GM15510 (cell line): ENCODE data around the gene C3orf22.

ENCODE experiments used
- POLR2A ChIP-seq: IDR thresholded peaks from 3 replicates; pipeline ENCODE4 v1.6.1; 2011; ENCODE audit warnings: borderline replicate concordance; ENCODE audit not compliant: insufficient read length; ENCODE audit errors: extremely low read depth

C3orf22 gene

GRCh38 chr3:126540342-126540849, 18.3 kb downstream of the C3orf22 start:
- no peak for TF ChIP-seq POLR2A

- TF ChIP-seq POLR2A: no peak
These were observed 19.0 kb downstream of the C3orf22 start for GRCh38 chr3:126539558-126540250.

DNA sequence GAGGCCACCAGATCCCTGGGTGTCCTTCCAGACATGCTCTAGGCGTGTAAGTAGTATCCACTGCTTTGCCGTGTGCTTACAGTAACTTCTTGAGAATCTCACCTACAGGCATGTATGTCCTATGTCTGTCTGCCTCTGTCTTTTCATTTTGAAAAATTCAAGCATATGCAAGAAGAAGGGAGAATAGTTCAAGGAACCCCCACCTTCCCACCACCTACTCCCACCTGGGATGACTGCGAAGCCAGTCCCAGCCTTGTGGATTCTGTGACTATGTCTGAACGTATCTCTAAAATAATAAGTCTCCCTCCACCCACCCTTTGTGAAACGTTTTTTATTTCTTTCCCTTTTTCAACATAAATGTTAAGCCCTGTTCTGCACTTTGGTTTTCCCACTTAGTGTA, 19.8 kb downstream of the C3orf22 start:
- no peak for TF ChIP-seq POLR2A

GRCh38 chr3:126538316-126538715, 20.4 kb downstream of the C3orf22 start:
- TF ChIP-seq POLR2A: no peak

- no peak for TF ChIP-seq POLR2A
These were observed 20.9 kb downstream of the C3orf22 start for GRCh38 chr3:126537730-126538281.

DNA sequence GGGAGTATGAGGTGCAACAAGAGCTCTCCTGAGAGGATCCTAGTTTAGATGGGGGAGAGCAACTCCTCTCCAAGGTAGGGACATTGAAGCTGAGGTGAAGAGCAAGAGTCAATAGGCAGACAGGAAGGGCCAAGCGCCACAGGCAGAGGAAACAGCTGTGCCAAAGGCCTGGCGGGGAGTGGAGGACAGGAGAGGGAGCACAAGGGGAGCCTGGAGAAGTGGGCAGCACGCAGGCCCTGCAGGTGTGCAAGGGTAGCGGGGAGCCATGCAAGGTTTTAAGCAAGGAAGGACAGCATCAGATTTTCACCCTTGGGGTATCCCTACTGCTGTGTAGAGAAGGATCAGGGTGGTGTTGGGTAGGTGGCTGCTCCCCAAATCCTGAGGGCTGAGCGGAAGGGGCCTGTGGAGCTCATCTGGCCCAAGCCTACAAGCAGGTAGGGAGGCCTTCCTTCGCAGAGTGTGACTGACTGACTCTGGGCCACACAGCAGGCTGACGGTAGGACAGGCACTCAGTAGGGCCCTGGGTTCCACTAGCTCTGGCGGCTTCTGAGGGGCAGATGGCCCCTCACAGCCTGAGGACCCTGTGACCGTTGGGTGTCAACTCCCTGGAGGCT, 21.5 kb downstream of the C3orf22 start:
- TF ChIP-seq POLR2A: no peak

- TF ChIP-seq POLR2A: no peak
These were observed 22.6 kb downstream of the C3orf22 start for GRCh38 chr3:126536126-126536525.

- no peak for TF ChIP-seq POLR2A
These were observed 23.1 kb downstream of the C3orf22 start for GRCh38 chr3:126535636-126536035.

- no peak for TF ChIP-seq POLR2A
These were observed 25.2 kb downstream of the C3orf22 start for GRCh38 chr3:126533506-126533905.

- no peak for TF ChIP-seq POLR2A
These were observed 27.7 kb downstream of the C3orf22 start for GRCh38 chr3:126531051-126531330.

DNA sequence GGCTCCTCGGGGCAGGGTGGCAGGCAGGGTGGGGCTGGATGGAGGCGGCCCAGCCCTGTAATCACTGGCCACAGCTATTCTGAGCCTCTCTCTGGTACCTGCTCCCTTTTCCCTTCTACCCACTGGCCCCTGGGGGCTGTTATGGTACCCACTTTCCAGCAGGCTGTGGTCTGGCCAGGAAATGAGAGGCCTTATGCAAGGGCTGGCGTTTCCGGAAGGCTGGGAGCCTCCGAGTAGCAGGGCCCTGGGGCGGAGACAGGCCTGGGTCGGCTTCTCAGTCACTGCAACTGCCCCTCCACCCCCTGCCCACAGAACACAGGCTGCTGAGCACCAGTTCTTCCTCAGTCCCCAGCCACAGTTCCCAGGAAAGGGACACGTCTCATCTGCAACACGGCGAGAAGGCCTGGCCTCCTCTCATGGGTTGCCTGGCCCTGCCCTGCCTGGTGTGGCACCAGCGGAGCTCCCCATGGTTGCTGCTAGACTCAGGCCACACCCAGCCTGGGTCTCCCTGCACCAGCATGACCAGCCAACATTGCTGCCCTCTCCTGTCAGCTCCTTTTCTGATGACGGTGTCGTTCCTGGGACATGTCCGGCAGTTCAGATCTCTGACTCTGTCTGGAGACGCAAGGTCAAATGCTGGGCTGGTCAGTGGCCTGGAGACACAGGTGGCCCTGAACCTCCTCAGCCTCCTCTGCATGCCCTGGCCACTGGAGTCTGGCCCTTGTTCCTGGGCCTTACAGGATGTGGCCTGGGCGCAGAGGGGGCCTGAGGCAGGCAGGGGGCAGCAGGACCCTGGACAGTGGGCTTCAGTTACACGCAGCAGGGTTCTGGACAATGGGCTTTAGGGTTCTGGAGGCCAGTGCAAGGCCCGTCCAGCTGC, 28.3 kb downstream of the C3orf22 start:
- TF ChIP-seq POLR2A: no peak

DNA sequence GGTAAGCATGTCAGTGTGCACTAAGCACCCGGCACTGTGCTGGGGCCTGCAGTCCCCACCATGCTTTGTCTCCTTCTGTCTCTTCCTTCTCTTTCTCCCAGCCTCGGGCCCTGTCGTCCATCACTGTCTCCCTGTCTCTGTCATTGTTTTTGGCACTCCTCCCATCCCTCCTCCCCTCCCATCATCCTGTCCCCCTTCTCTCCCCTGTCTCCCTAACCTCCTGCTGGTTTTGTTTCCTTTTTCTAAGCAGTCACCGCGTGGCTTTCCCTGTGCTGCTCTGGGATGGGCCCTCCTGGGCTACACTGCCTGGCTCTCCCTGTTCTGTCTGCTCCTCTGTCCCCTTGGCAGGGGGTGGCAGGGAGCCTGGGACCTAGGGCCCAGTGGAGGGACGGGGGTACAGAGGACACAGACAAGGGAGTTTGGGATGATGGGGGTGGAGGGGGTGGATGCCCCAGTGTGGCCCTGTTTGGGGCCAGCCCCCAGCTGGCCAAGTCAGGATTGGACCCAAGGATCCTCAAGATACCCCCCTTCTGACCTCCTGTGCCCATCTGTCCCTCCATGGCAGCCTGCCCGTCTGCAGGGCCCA, 29.1 kb downstream of the C3orf22 start:
- TF ChIP-seq POLR2A: no peak

DNA sequence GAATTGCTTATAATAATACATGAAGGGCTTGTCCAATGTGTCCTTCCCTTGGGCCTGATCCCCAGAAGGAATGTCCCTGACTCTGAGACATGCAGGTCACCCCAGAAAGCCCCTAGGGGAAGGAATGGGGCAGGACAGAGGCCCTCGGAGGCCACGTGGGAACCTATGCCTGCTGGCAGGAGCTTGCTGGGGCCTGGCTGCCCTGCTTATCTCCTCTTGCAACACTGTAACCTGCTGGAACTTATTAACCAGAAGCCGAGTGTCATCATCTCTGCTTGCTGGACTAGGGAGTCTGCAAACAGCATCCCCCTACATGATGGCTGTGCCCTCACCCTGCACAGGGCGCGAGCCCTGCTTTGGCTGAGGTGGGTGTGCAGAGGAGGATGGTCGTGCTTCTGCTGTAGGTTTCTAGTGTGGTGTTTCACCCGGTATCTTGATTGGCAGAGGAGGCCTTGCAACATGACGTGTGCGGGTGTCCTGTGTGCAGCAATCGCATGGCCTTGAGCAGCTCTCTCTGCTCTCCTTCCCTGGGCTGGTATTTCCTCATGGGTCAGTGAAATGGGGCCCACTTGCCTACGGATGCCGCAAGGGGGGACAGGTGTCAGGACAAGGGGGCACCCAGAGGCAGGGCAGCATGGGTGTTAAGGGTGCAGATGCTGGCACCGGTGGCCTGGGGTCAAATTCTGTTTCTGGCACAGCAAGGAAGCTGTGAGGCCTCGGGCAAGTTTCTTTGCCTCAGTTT, 29.8 kb downstream of the C3orf22 start:
- no peak for TF ChIP-seq POLR2A

- TF ChIP-seq POLR2A: no peak
These were observed 30.3 kb downstream of the C3orf22 start for GRCh38 chr3:126528419-126528799.
